Caki2 (cell line): ENCODE data around the gene ZNF787. TPM values are rescaled to one million over a fixed set of nuclear protein-coding genes. Genes with fewer than 3 reads are reported as not detected.
"Not testable (repeated sequence)": the region's sequence is repeated elsewhere in the genome, so short reads cannot be mapped to it uniquely, and the experiment has no call there.

ENCODE experiments used
- DNase-seq: peaks from one replicate; pipeline ENCODE4 v3.0.0-alpha.2; 2015; ENCODE audit warnings: low read depth
- in situ Hi-C: cut with HindIII; loops from 2 replicates; pipeline ENCODE4 v1.10.0; 2016; ENCODE audit warnings: low sequenced_read_pairs, low pct_unique_long_range_greater_than_20kb, mixed read lengths
- total RNA-seq: library from RNA; depleted of rRNA; stranded (reverse); fragments of >200 nt; shearing (Covaris generic); gene quantifications from 2 replicates; pipeline ENCODE4 v1.2.3, GENCODE V29; 2014; ENCODE audit warnings: low replicate concordance; rRNA removed

ZNF787 gene
- total RNA-seq: 63.4 and 64.2 TPM in 2 replicates

DNA sequence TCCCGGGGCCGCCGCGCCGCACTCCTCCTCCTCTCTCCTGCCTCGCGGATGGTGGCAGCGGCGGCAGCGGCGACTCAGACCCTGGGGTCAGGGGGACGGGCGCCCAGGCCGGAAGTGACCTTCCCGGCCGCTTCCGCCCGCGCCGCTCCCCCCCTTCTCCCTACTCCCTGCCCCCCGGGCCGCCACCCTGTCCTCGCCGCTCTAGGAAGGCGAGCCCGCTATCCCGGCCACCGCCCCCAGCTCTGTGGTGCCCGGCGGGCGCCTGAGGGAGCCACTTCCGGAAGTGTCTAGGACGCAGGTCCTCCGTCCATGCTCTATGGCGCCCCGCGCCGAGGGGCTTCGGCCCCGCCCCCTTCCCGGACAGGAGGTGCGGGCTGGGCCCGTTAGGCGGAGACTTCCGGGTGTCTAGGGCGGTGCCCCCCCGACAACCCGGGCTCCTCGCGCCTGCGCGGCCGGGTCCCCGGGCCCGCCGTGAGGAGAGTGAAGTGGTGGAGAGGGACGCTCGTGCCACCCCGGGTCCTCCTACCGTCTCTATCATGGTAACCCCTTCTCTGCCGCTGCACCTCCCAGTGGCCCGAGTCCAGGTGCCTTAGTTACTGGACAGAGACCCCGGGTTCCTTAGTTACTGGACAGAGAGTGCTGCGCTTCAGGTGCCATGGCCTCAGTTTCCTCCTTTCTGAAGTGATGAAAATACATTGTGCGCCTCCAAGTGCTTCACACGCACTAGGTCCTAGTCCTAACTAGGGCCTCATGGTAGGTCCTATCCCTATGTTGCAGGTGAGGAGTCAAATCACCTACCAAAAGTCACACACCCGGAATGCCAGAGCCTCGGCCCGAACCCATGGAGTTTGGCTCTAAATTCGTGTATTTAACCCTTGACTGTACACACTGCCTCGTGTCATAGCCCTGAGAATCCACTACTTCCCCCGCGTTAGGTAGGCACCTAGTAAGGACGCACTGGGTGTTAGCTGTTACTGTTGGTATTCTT lies at the start of gene ZNF787:
TSS of gene ZNF787 (minus strand) at position 116 of the 988 bp plus-strand sequence. CDS start 18,078 bp downstream, outside the sequence.
- in situ Hi-C loops: no loop called here
- peak; percentile 100 for DNase-seq

GRCh38 chr19:56170261-56170660 lies 49.2 kb upstream of the ZNF787 start:
- peak; percentile 82 for DNase-seq
- in situ Hi-C loops: no loop called here

DNA sequence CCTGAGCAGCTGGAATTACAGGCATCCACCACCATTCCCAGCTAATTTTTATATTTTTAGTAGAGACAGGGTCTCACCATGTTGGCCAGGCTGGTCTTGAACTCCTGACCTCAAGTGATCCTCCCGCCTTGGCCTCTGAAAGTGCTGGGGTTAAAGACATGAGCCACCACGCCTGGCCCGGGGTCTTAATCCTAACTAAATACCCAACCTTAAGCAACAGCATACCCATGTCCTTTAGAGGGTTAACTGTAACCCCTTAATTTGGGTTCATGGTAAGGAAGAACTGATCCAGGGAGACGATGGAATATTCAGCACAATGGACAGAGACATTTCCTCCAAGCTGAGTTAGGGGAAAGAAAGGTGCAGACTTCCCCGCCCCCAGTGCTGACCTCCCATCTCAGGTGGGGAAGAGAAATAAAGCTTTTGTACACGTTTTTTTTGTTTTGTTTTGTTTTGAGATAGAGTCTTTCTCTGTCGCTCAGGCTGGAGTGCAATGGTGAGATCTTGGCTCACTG lies 46.0 kb upstream of the ZNF787 start:
- peak; percentile 16 for DNase-seq
- in situ Hi-C loops: no loop called here

GRCh38 chr19:56163097-56163496 lies 42.0 kb upstream of the ZNF787 start:
- in situ Hi-C loops: no loop called here
- DNase-seq: no peak

DNA sequence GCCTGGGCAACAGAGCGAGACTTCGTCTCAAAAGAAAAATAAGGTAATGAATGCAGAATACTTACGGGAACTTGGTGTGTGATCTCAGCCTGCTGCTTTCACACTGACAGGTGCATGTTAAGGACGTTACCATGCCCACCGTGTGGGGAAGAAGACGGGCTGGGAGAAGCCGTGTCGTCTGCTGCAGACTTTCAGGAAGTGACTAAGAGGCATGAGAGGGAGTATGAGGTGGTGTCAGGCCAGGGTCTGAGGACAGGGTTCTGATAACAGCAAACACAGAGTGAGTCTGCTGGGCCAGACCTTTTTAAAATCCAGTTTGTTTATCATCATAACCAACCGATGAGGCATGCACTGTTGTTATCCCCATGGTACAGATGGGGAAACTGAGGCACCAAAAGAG lies 41.2 kb upstream of the ZNF787 start:
- no peak for DNase-seq

DNA sequence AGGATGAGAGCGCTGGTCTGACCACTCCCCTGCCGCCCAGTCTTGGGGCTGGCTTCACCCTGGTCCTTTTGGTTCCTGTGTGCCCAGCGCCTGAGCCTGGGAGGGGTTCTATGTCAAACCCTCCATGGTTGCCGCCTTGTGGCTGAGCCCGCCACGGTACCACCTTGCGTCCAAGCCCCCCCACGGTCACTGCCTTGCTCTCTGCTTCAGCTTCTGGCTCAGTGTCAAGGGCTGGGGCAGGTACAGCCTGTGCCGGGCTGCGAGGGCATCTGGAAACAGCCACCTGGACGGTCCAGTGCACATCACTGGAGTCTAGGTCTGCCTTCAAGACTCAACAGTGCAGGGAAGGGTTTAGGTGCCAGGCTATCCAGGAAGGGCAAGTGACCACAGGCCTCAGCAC lies 40.4 kb upstream of the ZNF787 start:
- in situ Hi-C loops: no loop called here
- DNase-seq: no peak

More for the DNA sequence above, 41.2 kb upstream of the ZNF787 start:
- in situ Hi-C loops: no loop called here

DNA sequence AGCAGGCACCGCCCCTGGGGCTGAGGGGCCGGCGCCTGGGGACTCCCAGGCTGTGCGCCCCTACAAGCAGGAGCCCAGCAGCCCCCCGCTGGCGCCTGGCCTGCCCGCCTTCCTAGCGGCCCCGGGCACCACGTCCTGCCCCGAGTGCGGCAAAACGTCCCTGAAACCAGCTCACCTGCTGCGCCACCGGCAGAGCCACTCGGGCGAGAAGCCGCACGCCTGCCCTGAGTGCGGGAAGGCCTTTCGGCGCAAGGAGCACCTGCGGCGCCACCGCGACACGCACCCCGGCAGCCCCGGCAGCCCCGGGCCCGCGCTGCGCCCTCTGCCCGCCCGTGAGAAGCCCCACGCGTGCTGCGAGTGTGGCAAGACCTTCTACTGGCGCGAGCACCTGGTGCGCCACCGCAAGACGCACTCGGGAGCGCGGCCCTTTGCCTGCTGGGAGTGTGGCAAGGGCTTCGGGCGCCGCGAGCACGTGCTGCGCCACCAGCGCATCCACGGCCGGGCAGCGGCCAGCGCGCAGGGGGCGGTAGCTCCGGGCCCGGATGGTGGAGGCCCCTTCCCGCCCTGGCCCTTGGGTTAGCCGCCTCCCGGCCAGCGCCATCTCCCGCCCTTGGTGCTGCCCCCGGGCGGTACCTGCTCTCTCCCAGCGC lies 38.7 kb upstream of the ZNF787 start:
- DNase-seq: no peak
- in situ Hi-C loops: no loop called here

GRCh38 chr19:56159009-56159559 lies 38.0 kb upstream of the ZNF787 start:
- DNase-seq: no peak
- in situ Hi-C loops: no loop called here

DNA sequence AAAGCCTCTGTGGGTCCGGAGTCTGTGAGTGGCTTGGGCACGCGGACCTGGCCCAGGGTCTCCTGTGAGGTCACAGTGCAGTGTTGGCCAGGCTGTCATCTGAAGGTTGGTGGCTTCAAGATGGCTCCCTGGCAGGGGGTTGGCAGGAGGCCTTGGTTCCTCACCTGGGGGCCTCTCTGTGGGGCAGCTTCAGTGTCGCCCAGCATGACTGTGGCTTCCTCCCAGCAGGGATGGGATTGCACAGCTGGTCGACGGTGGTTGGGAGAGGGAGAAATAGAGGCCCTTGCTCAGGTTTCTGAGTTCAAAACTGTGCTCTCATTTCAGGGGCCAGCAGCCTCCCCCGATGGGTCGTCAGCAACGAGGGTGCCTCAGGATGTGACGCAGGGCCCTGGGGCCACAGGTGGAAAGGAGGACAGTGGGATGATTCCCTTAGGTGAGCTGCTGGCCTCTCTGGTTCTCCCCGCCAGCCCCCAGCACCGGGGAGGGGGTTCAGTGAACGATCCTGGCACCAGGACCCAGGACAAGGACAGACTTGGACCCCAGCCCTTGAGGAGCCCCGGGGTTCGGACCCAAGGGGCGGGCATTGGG lies 37.2 kb upstream of the ZNF787 start:
- in situ Hi-C loops: no loop called here
- no peak for DNase-seq

DNA sequence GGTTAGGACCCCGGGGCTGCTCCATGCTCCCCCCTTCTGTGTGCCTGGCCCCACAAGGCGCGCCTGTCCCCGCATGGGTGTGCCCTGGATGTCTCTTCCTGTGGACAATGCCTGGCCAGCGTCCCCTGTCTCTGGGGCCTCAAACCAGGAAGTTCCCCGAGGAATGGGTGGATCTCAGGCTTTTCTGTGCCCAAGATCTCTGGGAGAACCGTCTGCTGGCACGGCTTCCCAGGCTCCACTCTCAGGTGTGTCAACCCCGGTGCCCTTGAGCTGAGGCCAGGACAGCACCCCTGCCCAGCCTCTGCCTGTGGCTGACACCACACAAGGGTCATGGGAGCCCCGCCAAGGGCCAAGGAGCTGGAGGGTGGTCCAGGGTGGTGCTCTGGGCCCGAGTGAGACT lies 35.7 kb upstream of the ZNF787 start:
- DNase-seq: no peak
- in situ Hi-C loops: no loop called here

- in situ Hi-C loops: no loop called here
- DNase-seq: no peak
These were observed 34.1 kb upstream of the ZNF787 start for GRCh38 chr19:56155124-56155687.

GRCh38 chr19:56153507-56153906 lies 32.4 kb upstream of the ZNF787 start:
- no peak for DNase-seq
- in situ Hi-C loops: no loop called here

DNA sequence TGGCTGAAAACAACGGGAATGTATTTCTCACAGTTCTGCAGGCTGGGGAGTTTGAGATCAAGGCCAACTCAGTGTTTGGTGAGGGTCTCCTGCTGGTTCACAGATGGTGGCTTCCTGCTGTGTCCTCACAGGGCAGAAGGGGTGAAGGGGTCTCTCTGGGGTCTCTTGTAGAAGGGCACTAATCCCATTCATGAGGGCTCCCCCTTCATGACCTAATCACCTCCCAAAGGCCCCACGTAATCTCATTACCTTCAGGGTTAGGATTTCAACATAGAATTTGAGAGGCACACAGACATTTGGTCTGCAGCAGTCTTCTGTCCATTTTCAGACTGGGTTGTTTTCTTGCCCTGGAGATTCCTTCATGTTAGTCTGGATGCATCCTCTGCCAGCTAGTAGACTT lies 31.5 kb upstream of the ZNF787 start:
- in situ Hi-C loops: no loop called here
- DNase-seq: no peak

- in situ Hi-C loops: no loop called here
- no peak for DNase-seq
These were observed 29.3 kb upstream of the ZNF787 start for GRCh38 chr19:56150358-56150757.

DNA sequence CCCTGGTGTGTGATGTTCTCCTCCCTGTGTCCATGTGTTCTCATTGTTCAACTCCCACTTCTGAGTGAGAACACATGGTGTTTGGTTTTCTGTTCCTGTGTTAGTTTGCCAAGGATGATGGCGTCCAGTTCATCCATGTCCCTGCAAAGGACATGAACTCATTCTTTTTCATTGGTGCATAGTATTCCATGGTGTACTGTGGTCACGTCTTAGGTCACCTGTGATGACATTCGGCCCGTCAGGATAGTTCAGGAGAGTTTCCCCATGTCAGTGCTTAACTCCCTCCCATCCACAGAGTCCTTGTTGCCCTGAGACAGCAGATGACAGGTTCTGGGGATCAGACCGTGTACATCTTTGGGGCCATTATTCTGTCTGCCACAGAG lies 28.6 kb upstream of the ZNF787 start:
- DNase-seq: no peak
- in situ Hi-C loops: no loop called here

GRCh38 chr19:56148955-56149655 lies 28.0 kb upstream of the ZNF787 start:
- DNase-seq, in situ Hi-C loops: not testable (repeated sequence)

DNA sequence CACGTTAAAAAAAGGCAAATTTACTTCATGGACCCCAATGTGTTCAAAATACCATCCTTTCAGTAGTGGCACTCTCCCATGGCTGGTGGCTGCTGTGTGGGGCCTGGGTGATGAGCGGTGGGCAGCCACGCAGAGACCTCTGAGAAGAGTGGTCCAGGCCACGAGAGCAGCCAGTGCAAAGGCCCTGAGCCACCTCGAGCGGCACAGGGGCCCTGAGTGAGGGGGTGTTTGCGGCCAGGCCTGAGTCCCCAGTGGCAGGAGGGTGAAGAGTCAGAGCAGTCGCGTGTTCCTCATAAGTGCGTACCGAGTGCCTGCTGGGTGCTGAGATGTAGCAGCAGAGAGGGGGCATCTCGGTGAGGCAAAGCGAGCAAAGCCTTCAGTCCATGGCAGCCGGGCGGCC lies 27.0 kb upstream of the ZNF787 start:
- DNase-seq: no peak
- in situ Hi-C loops: no loop called here

DNA sequence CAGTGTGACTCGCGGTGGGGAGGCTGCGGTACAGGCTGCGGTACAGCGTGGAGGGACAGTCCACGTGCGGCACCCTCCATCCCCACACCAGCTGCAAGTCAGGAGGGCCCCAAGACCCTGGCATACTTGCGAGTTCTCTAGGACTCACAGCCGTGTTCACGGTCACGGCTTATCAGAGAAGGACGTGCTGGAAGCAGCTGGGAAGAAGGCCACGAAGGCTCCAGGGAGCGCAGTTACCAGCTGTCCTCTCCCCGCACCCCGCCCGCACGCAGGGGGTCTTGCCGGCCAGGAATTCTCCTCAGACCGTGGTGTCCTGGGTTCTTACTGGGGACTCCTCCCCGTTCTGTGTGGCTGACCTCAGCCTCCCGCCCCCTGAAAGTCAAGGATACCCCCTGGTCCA lies 26.2 kb upstream of the ZNF787 start:
- in situ Hi-C loops: no loop called here
- DNase-seq: no peak
